ENCODE results near the gene MYH14.

MYH14 gene

DNA sequence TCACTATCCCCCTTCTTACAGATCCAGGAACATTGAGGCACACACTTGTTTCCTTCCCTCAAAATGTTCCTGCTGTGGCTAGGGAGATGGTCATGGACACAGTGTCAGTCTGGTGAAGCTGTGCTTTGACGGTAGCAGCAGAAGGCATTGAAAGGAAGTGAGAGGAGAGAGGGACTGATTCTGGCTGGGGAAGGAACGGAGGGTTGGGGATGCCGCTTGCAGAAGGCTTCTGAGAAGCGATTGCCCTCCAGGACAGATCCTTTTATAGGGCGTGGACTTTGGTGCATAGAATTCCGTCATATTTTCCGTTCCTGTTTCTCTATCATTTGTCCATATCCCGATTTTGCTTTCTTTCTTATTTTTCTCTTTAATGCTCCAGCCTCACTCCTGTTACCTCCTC, 14.1 kb upstream of the MYH14 start:
- no peaks in the 10 kb centered on the region for H4K20me1 ChIP-seq (ENCODE audit: low read depth, low read length)
- H2AFZ ChIP-seq (ENCODE audit: low read depth, low read length, severe bottlenecking): no peak overlapping the region
- H3F3A ChIP-seq (ENCODE audit: insufficient read depth): no peaks in the 10 kb centered on the region
- H3K9me2 ChIP-seq (replicated peaks; ENCODE audit: insufficient read depth, low read length): no peaks in the 10 kb centered on the region
- H3K36me3 ChIP-seq (ENCODE audit: low read length): no peaks in the 10 kb centered on the region
- no peak for TF ChIP-seq EZH2phosphoT487 (conservative IDR thresholded peaks at IDR 0.05; ENCODE audit: low read length)
- TF ChIP-seq, protein P1, sequence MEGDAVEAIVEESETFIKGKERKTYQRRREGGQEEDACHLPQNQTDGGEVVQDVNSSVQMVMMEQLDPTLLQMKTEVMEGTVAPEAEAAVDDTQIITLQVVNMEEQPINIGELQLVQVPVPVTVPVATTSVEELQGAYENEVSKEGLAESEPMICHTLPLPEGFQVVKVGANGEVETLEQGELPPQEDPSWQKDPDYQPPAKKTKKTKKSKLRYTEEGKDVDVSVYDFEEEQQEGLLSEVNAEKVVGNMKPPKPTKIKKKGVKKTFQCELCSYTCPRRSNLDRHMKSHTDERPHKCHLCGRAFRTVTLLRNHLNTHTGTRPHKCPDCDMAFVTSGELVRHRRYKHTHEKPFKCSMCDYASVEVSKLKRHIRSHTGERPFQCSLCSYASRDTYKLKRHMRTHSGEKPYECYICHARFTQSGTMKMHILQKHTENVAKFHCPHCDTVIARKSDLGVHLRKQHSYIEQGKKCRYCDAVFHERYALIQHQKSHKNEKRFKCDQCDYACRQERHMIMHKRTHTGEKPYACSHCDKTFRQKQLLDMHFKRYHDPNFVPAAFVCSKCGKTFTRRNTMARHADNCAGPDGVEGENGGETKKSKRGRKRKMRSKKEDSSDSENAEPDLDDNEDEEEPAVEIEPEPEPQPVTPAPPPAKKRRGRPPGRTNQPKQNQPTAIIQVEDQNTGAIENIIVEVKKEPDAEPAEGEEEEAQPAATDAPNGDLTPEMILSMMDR (IDR thresholded peaks at IDR 0.05; ENCODE audit: insufficient read depth, low read length, poor library complexity, severe bottlenecking): no peak
- H3K4me2 ChIP-seq (ENCODE audit: low read depth, low read length, poor library complexity, severe bottlenecking): no peak overlapping the region
- H3K4me3 ChIP-seq (ENCODE audit: insufficient read depth, low read length, poor library complexity, severe bottlenecking): no peak overlapping the region
- H3K9me3 ChIP-seq (ENCODE audit: insufficient read depth, low read length): no peaks in the 10 kb centered on the region
- no peaks in the 10 kb centered on the region for H3K79me2 ChIP-seq (ENCODE audit: insufficient read depth, low read length)
- H3K27me3 ChIP-seq (ENCODE audit: low read length): no peaks in the 10 kb centered on the region
- H3K27ac ChIP-seq (ENCODE audit: low read depth, low read length): no peak overlapping the region
- H3K9ac ChIP-seq (ENCODE audit: low read length): no peak overlapping the region

DNA sequence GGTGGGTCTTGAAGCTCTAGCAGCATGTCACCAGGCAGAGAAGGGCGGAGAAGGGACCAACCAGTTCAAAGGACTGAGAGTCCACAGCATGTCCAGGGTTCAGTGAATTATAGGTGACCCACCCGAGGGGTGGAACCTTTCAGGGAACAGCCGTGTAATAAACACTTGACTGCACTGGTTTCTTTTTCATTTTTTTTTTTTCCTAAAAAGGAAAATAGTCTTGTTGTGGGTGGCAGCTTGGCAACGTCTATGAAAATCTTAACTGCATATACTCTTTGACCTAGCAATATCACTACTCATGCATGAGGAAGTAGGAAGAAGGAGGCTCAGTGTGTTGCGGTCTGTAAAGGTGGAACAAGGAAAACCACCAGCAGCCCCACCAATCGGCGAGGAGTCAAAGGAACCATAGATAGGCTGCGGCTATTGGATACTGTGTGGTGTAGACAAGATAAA, 13.0 kb upstream of the MYH14 start:
- no peak overlapping the region for H2AFZ ChIP-seq (ENCODE audit: low read depth, low read length, severe bottlenecking)
- H3K36me3 ChIP-seq (ENCODE audit: low read length): no peaks in the 10 kb centered on the region
- no peak overlapping the region for H3K27ac ChIP-seq (ENCODE audit: low read depth, low read length)
- H3K4me3 ChIP-seq (ENCODE audit: insufficient read depth, low read length, poor library complexity, severe bottlenecking): no peak overlapping the region
- no peaks in the 10 kb centered on the region for H3K27me3 ChIP-seq (ENCODE audit: low read length)
- no peak overlapping the region for H3K4me2 ChIP-seq (ENCODE audit: low read depth, low read length, poor library complexity, severe bottlenecking)
- no peak overlapping the region for H3K9ac ChIP-seq (ENCODE audit: low read length)
- H3K9me2 ChIP-seq (replicated peaks; ENCODE audit: insufficient read depth, low read length): no peaks in the 10 kb centered on the region
- H4K20me1 ChIP-seq (ENCODE audit: low read depth, low read length): no peaks in the 10 kb centered on the region
- TF ChIP-seq EZH2phosphoT487 (conservative IDR thresholded peaks at IDR 0.05; ENCODE audit: low read length): no peak
- TF ChIP-seq, protein P1 (IDR thresholded peaks at IDR 0.05; ENCODE audit: insufficient read depth, low read length, poor library complexity, severe bottlenecking): no peak
- no peaks in the 10 kb centered on the region for H3F3A ChIP-seq (ENCODE audit: insufficient read depth)
- no peaks in the 10 kb centered on the region for H3K9me3 ChIP-seq (ENCODE audit: insufficient read depth, low read length)
- no peaks in the 10 kb centered on the region for H3K79me2 ChIP-seq (ENCODE audit: insufficient read depth, low read length)

DNA sequence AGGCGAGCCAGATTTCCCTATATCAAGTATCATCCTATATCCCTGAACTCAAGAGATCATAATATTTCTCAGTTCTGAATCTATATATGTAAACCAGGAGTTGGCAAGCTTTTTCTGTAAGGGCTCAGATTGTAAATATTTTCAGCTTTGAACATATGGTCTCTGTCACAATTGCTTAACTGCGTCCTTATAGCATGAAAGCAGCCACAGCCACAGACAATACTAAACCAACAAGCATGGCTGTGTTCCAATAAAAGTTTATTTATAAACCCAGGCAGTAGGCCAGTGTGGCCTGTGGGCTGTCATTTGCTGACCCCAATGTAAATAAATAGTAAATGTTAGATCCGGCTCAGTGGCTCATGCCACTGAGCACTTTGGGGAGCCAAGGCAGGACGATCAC, 12.2 kb upstream of the MYH14 start:
- TF ChIP-seq, protein P1 (IDR thresholded peaks at IDR 0.05; ENCODE audit: insufficient read depth, low read length, poor library complexity, severe bottlenecking): no peak
- no peak for TF ChIP-seq EZH2phosphoT487 (conservative IDR thresholded peaks at IDR 0.05; ENCODE audit: low read length)
- Histone ChIP-seq H3K36me3 (ENCODE audit: low read length) (no peaks in the 10 kb centered on the region), H3F3A (ENCODE audit: insufficient read depth) (no peaks in the 10 kb centered on the region), H3K4me3 (ENCODE audit: insufficient read depth, low read length, poor library complexity, severe bottlenecking) (no peak overlapping the region), H3K9ac (ENCODE audit: low read length) (no peak overlapping the region), H3K27ac (ENCODE audit: low read depth, low read length) (no peak overlapping the region), H3K9me3 (ENCODE audit: insufficient read depth, low read length) (no peaks in the 10 kb centered on the region), H3K79me2 (ENCODE audit: insufficient read depth, low read length) (no peaks in the 10 kb centered on the region), H3K27me3 (ENCODE audit: low read length) (no peaks in the 10 kb centered on the region), H3K4me2 (ENCODE audit: low read depth, low read length, poor library complexity, severe bottlenecking) (no peak overlapping the region), H2AFZ (ENCODE audit: low read depth, low read length, severe bottlenecking) (no peak overlapping the region), H4K20me1 (ENCODE audit: low read depth, low read length) (no peaks in the 10 kb centered on the region), H3K9me2 (replicated peaks; ENCODE audit: insufficient read depth, low read length) (no peaks in the 10 kb centered on the region)
